Vagina (tissue), 2 donors: ENCODE results near the gene ALG8. TPM values are rescaled to one million over a fixed set of nuclear protein-coding genes. Genes with fewer than 3 reads are reported as not detected.
"Not testable (repeated sequence)": the region's sequence is repeated elsewhere in the genome, so short reads cannot be mapped to it uniquely, and the experiment has no call there.

Experiments
- DNase-seq, 2 donors: peaks; one replicate each; pipeline ENCODE4 v3.0.0-alpha.2; 2017; ENCODE audit errors: extremely low spot score in 2 of 2
- H3K27ac ChIP-seq: fragments of 200-600 bp; sonication (generic); one replicate; pipeline ENCODE4 v1.5.1; 2019
- H3K27me3 ChIP-seq: fragments of 200-600 bp; sonication (generic); one replicate; pipeline ENCODE4 v1.5.1; 2019
- H3K36me3 ChIP-seq, 2 donors: fragments of 200-600 bp; sonication (generic); one replicate each; pipeline ENCODE4 v1.5.1; 2017 to 2019
- H3K4me1 ChIP-seq: fragments of 200-600 bp; sonication (generic); one replicate; pipeline ENCODE4 v1.5.1; 2019
- H3K4me3 ChIP-seq, 2 donors: fragments of 200-600 bp; sonication (generic); 1 replicate in 1 of 2; 2 replicates in 1 of 2; pipeline ENCODE4 v1.5.1; 2016 to 2019
- H3K9me3 ChIP-seq: fragments of 200-600 bp; sonication (generic); one replicate; pipeline ENCODE4 v1.5.1; 2019
- CTCF ChIP-seq, 3 experiments: fragments of 450-650 bp in 2 of 3; fragments of 200-600 bp in 1 of 3; sonication (generic) in 1 of 3; IDR thresholded peaks; one replicate each; pipeline ENCODE4 v1.5.1; 2017 to 2019; ENCODE audit warnings: antibody characterized with exemption in 3 of 3, mild to moderate bottlenecking in 2 of 3, moderate library complexity in 2 of 3
- POLR2A ChIP-seq, 2 donors: fragments of 450-650 bp; IDR thresholded peaks; one replicate each; pipeline ENCODE4 v1.6.1; 2017; ENCODE audit warnings: antibody characterized with exemption in 2 of 2, mild to moderate bottlenecking in 2 of 2, moderate library complexity in 2 of 2
- POLR2AphosphoS5 ChIP-seq, 2 donors: sonication (generic); formaldehyde crosslinking; IDR thresholded peaks; one replicate each; pipeline ENCODE4 v1.9.0; 2017; ENCODE audit warnings: antibody characterized with exemption in 2 of 2, mild to moderate bottlenecking in 2 of 2, low read depth in 1 of 2; ENCODE audit not compliant: insufficient read depth in 1 of 2
- intact Hi-C: fragments of 100-400 bp; cut with DNase I; formaldehyde crosslinking; loops from one replicate; pipeline ENCODE4 v1.15.1; 2023
- total RNA-seq: library from RNA; depleted of rRNA; stranded (reverse); fragments of >200 nt; gene quantifications from one replicate; pipeline ENCODE4 v1.2.3, GENCODE V29; 2016

The ALG8 gene
- total RNA-seq, 1 donor from 2014 or later, result 20.9 TPM

- intact Hi-C loops, result no loop called here
- TF ChIP-seq POLR2AphosphoS5 (IDR thresholded peaks at IDR 0.05; ENCODE audit: insufficient read depth in 1 of 2, low read depth in 1 of 2), result no peak
- no peak for TF ChIP-seq CTCF (IDR thresholded peaks at IDR 0.05)
- TF ChIP-seq POLR2A (IDR thresholded peaks at IDR 0.05), result no peak
- Histone ChIP-seq H3K36me3 (peaks cover 0 to 26% of the 10 kb centered on the region in 2 donors), H3K27ac (no peak overlapping the region), H3K9me3 (no peaks in the 10 kb centered on the region), H3K27me3 (no peaks in the 10 kb centered on the region), H3K4me3 (no peak overlapping the region), H3K4me1 (no peaks in the 10 kb centered on the region)
- no peak for DNase-seq
These were observed 38.6 kb downstream of the ALG8 start for GRCh38 chr11:78100676-78101472.

GRCh38 chr11:78100261-78100660 lies 39.2 kb downstream of the ALG8 start:
- Histone ChIP-seq H3K4me3 (no peak overlapping the region), H3K9me3 (no peaks in the 10 kb centered on the region), H3K36me3 (peaks cover 0 to 26% of the 10 kb centered on the region in 2 donors), H3K4me1 (no peaks in the 10 kb centered on the region), H3K27ac (no peak overlapping the region), H3K27me3 (no peaks in the 10 kb centered on the region)
- TF ChIP-seq CTCF (IDR thresholded peaks at IDR 0.05) (no peak), POLR2A (IDR thresholded peaks at IDR 0.05) (no peak), POLR2AphosphoS5 (IDR thresholded peaks at IDR 0.05; ENCODE audit: insufficient read depth in 1 of 2, low read depth in 1 of 2) (no peak)
- DNase-seq, result no peak
- intact Hi-C loops, result no loop called here

GRCh38 chr11:78099666-78100065 lies 39.8 kb downstream of the ALG8 start:
- no peak for TF ChIP-seq POLR2A (IDR thresholded peaks at IDR 0.05)
- no peak for TF ChIP-seq CTCF (IDR thresholded peaks at IDR 0.05)
- no peak for TF ChIP-seq POLR2AphosphoS5 (IDR thresholded peaks at IDR 0.05; ENCODE audit: insufficient read depth in 1 of 2, low read depth in 1 of 2)
- Histone ChIP-seq H3K27ac (no peak overlapping the region), H3K9me3 (no peaks in the 10 kb centered on the region), H3K36me3 (peaks cover 0 to 26% of the 10 kb centered on the region in 2 donors), H3K4me1 (no peaks in the 10 kb centered on the region), H3K4me3 (no peak overlapping the region), H3K27me3 (no peaks in the 10 kb centered on the region)
- no peak for DNase-seq
- intact Hi-C loops, result no loop called here

GRCh38 chr11:78097666-78098385 lies 41.6 kb downstream of the ALG8 start:
- Histone ChIP-seq H3K27me3 (no peaks in the 10 kb centered on the region), H3K9me3 (no peaks in the 10 kb centered on the region), H3K27ac (no peak overlapping the region), H3K36me3 (peaks cover 0 to 26% of the 10 kb centered on the region in 2 donors), H3K4me1 (no peaks in the 10 kb centered on the region), H3K4me3 (no peak overlapping the region)
- TF ChIP-seq POLR2A (IDR thresholded peaks at IDR 0.05) (no peak), POLR2AphosphoS5 (IDR thresholded peaks at IDR 0.05; ENCODE audit: insufficient read depth in 1 of 2, low read depth in 1 of 2) (no peak), CTCF (IDR thresholded peaks at IDR 0.05) (no peak)
- no peak for DNase-seq
- intact Hi-C loops, result no loop called here

GRCh38 chr11:78094250-78094649 lies 45.2 kb downstream of the ALG8 start:
- H3K9me3 ChIP-seq, result no peaks in the 10 kb centered on the region
- peaks cover 0 to 3% of the 10 kb centered on the region in 2 donors for H3K36me3 ChIP-seq
- H3K27me3 ChIP-seq, result no peaks in the 10 kb centered on the region
- H3K27ac ChIP-seq, result no peak overlapping the region
- H3K4me1 ChIP-seq, result no peaks in the 10 kb centered on the region
- no peak for DNase-seq
- no peak overlapping the region for H3K4me3 ChIP-seq
- TF ChIP-seq POLR2AphosphoS5 (IDR thresholded peaks at IDR 0.05; ENCODE audit: insufficient read depth in 1 of 2, low read depth in 1 of 2), result no peak
- TF ChIP-seq POLR2A (IDR thresholded peaks at IDR 0.05), result no peak
- TF ChIP-seq CTCF (IDR thresholded peaks at IDR 0.05), result no peak
- intact Hi-C loops, result no loop called here

GRCh38 chr11:78086521-78087074 lies 52.8 kb downstream of the ALG8 start:
- DNase-seq, intact Hi-C loops, H3K9me3 ChIP-seq, H3K27ac ChIP-seq, H3K4me3 ChIP-seq, H3K4me1 ChIP-seq, H3K27me3 ChIP-seq, H3K36me3 ChIP-seq: not testable (repeated sequence)
